HG02870 (cell line): ENCODE measurements around the gene GUCA2B.

Experiments used
- ATAC-seq: cut with Tn5 transposase; IDR thresholded peaks from one replicate; pipeline ENCODE4 v1.9.1; 2021; ENCODE audit warnings: mild to moderate bottlenecking, moderate library complexity; ENCODE audit not compliant: unreplicated experiment

GUCA2B gene

DNA sequence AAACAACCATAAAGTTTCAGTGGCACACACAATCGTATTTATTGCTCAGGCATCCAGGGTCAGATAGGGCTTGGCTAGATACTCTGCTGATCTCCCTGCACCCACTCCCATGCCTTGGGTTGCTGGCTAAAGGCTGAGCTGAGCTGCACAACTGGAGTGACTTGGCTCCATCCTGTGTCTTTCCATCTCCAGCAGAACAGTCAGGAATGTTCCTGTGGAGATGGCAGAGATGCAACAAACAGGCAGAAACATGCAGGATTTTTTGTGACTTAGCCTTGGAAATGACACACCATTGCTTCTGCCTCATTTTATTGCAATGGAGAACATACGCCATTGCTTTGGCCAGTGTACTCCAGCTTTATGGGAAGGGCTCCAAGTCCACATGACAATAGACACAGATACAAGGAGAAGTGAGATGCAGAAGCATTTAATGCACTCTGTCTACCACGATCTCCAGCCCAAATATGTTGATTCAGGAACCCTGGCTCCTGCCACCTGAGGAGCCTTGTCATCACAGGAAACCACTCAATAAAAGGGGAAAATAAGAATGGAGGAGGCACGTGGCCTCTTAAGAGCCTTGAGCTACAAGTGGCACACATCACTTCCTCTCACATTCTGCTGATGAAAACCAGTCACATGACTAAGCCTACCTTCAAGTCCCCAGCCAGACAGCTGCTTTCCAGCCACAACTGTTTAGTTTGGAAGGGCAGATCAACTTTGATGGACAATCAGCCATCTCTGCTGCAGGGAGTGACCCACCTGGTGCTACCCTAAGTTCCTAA lies 10.1 kb upstream of the GUCA2B start:
- ATAC-seq, result no peak

DNA sequence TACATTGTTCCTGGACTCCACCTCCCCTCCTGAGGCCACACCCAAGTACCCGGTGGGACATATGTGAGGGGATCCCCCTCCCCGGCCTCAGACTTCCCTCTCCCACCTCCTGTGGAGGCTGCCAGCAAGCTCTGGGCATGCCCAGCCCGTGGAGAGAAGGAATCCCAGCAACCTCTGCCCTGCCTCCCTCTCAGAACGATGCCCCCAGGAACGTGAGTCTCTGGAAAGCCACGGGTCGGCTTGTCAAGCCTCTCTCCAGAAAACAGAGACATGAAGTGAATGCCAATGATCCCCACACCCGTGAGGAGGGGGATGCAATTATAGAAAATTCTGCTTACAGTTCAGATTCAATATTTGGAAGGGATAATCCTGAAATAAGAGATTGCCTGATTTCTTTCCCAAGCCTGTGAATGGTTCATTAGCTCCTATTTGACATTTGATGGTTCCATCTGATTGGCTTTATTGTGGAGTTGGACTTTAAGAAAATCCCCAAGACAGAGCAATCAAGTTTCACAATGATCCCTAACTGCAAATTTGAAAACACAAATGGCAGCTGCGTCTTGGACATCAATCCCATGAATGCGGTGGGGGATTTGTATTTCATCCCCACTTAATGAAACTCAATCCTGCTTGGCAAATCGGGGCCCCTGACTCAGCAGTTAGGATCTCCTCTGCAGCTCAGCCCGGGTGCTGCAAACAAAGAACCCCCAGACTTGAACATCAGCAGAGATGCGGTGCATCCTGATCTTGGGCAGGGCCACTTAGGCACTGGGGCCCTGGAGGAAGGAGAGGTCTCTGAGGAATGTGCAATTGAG lies 9.1 kb upstream of the GUCA2B start:
- no peak for ATAC-seq

DNA sequence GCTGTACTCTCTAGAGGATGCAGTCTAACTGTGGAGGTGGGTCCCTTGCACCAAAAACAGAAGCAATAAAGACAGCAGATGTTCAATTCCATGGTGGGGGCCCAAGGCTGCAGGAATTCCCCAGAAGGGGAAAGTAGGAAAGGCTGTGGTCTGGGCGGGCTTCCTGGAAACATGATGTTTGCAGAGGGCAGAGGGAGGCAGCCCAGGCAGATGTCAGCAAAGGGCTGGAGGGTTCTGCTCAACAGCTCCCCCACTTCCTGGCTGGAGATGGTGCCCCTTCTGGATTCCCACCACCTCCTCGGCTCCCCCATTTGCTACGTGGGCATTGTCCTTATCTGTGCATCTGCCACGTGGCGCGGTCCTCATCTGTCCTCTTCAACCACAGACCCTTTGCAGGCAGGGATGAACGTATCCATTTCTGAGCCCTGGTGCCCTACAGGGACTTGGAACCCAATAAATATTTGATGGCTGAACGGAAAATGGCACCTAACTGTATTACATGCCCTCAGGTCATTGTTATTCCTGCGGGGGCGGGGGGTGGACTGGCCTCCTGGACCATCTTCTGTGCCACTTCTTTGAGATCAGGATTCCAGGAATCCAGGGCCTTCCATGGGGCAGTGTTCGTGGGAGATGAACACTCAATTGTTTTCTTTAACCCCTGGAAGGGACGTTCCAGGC lies 8.4 kb upstream of the GUCA2B start:
- ATAC-seq, result no peak

DNA sequence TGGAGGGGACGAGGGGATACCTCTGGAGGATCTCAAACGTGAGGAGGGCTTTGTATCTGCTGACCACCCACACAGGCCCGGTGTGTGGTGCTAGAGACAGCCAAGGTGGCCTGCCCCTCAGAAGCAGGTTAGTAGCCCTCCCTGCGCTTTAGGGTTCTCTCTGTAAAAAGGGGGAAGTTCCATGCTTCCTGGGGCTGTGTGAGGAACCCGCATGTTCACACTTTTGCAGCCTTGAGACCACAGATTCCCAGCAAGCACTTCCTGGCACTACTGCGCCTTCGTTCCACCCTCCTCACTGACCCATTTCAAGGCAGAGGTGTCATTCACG lies 7.9 kb upstream of the GUCA2B start:
- no peak for ATAC-seq

DNA sequence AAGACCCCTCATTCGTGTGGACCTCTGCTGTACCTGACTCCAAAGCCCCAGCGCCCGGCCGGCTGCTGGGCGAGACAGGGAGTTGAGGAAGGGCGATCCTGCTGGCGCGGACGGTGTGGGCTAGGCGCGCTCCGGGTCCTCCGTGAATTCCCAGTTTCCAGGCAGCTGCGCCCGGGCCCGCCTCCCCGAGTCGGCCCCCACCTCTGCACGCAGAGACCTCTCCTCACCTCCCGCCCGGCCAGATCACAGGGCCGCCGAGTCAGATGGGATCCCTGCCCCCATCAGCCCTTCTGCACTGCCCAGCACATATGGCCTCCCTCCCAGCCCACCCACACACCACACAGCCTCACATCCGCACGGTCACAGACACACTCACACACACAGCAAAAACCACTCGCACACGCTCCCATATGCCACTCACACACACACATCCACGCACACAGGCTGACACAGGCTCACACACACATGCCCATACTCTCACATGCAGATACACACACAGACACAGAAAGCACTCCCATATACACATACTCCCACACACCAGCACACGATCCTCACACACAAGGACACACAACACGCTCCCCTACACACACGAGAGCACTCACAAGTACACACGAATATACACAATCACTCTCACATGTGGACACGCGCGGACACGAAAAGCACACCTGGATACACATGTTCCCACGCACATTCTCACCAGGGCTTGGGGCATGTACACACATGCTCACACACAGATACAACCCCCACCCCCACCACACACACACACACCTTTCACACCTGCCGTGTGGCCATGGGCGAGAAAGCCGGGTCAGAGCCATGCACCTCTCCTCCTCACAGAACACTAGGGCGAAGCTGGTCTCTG lies 7.2 kb upstream of the GUCA2B start:
- ATAC-seq, result no peak

DNA sequence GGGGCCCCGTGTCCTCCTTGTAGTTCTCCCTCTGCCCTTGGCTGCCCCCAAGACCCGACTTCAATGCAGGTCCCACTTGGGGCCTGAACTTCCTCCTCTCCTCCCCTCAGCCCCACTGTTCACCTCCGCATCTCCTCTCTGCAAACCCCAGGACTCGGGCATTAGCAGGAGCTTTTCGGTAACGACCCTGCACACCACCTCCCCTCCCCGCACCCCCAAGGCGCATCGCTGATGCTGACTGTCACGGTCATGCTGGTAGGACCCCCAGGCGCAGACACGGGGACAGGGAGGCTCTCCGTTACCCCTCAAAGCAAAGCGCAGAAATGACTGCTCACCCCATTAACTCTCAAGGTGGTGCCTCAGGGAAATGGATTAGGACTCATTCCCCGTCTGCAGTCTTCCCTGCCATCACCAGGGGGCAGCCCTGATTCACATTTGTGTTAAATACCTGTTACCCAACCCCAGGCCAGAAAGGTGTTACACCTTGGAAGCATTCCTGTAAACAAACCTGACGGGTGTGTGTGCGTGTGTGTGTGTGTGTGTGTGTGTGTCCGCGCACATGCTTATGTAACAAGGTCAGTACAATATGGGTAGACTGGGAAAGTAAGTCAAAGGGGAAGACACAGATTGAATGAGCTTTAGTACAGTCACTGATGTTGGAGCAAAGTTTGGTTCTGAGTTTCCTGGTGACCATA lies 6.4 kb upstream of the GUCA2B start:
- ATAC-seq, result no peak

DNA sequence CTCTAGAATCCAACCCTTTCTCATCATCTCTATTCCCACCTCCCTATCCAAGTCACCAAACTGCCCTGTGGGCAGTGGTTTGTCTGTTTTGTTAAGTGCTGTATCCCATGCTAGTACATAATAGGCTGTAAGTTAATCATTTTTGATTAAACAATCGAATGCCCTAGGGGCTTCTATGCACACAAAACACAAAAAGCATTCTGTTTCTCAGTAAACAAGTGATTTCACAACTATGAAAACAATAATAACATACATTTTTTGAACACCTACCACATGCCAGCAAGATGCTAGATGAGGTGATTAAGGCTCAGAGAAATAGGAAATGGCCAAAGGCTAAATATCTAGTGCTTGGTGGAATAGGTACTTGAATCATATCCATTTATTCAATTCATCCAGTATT lies 5.0 kb upstream of the GUCA2B start:
- ATAC-seq, result no peak

DNA sequence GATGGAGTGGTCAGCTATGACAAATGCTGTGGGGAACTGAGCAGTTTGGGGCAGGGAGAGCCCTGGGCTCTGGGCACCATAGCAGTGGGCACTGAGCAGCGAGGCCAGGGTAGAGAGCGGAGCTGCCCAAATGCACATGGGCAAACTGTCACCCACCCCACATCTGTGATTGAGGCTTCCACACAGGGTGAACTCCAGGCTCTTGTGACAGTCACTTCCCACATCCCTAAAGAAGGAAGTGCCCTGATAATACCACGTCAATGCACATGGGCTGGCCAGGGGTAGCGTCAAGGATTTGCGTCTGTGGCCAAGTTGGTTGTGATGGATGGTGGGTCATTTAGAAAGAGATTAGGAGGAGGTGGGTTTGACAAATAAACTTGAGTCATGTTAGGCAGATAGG lies 2.6 kb upstream of the GUCA2B start:
- no peak for ATAC-seq

DNA sequence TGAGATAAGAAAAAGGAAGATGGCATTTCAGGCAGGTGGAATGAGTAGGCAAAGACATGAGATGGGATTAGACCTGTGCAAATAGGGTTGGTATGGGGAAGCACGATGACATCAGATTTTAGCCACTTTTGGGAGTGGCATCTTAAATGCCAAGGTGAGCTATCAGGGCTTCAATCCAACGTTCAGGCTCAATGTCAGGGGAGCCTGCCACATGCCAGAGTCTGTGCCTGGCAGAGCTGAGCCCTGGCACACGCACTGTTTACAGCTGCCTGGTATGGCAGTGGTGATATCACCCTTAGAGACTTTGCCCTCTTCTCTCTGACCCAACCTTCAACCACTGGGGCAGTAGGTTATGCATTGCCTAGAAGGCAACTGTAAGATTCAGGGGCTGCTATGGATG lies 1.1 kb upstream of the GUCA2B start:
- ATAC-seq, result no peak

DNA sequence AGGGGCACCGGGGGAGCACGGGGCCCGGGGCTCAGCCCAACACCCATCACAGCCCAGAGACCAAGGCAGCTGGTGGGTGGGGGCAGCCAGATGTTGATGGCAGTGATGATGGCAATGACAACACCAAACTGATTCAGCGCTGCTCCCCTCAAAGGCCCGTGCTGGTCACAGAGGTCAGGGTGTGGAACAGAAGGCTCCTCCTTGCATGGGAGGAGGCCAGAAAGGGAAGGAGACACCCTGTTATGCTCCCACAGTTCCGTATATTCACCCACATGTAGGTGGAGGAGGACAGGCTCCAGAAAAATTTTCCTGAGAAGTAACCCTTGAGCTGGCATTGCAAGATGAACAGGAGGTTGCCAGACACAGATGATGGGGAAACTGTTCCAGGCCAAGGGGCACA lies 414 bp downstream of the GUCA2B start:
- ATAC-seq, result no peak

DNA sequence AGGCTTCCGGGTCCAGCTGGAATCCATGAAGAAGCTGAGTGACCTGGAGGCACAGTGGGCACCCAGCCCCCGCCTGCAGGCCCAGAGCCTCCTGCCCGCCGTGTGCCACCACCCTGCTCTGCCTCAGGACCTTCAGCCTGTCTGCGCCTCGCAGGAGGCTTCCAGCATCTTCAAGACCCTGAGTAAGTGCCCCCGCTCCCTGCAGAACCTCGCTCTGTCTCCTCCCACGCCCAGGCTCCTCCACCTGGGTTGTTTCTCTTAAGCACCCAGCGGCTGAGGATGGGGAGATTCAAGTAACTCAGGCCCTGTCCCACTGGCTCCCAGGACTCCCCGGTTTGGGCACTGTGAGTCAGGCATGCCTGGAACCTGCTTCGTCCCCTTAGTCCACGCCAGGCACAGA lies 1.5 kb downstream of the GUCA2B start:
- ATAC-seq, result no peak

DNA sequence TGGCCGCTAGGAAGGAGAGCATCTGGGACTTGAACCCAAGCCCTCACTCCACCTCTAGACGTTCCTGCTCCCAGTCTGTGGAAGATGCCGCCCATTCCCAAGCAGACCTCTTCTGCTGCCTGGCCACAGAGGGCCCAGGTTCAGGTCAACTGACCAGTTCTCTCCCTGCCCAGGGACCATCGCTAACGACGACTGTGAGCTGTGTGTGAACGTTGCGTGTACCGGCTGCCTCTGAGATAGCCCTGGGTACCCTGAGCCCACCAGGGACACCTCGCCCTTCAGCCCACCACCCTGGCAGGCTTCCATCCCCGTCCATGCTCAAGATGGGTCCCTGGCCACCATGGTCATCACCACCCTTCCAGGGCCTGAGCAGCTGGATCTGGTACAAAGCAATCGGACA lies 2.2 kb downstream of the GUCA2B start:
- ATAC-seq, result no peak

DNA sequence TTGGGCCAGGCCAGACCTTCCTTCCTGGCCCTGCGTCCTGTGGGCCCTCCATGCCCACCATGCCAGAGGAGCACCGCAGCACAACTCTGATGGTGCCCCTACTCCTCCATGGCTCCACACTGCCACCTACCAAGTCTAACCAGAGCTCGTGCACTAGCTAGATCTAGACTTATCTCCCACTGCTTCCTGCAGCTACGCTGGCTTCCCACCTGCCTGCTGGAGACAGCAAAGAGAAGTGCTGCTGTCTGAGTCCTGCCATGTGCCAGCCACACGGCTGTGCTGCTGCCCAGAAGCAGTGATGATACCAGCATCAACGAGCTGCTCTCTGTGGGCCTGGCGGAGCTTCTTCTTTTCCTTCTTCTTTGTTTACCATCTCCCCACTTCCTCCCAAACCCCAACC lies 4.5 kb downstream of the GUCA2B start:
- no peak for ATAC-seq

DNA sequence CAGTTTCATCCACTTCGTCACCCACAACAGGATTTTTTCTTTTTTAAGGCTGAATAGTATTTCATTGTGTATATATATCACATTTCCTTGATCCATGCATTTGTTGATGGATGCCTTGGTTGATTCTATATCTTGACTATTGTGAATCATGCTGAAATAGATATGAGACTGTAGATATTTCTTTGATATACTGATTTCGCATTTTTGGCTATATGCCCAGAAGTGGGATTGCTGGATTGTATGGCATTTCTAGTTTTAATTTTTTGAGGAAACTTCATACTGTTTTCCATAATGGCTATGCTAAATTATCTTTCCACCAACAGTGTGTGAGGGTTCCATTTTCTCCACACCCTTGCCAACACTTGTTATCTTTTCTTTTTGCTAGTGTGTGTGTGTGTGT lies 5.0 kb downstream of the GUCA2B start:
- ATAC-seq, result no peak

DNA sequence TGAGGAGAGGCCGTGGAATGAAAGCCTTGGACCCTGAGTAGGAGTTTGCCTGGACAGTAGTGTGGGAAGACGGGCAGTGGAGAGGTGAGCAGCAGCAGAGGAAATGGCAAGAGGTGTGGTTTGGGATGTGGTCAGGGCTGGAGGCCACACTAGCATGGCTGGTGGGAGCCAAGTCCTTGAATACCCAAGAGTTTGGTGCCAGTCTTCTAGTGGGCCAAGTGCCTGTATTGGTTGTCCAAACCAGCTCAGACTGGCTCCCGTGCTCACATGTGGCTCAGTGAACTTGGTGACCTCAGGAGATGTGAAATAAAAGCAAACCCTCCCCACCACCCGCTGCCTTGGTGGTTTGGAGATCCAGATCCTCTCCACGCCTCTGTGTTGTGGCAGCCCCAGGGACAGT lies 9.0 kb downstream of the GUCA2B start:
- ATAC-seq, result no peak

DNA sequence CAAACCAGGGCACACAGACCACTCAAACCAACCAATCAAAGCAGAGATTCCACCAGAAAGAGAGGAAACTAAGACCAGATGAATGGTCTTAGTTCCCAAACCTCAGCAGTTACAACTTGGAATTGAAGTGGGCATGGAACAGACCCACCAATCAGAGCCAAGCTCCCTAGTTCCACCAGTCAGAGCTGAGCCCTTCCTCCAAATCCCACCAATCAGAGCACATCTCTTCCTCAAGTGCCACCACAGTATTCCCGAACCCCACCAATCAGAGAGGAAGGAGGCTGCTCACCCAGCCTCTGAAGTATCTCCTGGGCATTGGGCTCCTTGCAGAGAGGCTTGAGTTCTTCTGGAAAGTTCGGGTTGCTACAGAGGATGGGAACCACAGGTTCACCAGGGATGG lies 9.9 kb downstream of the GUCA2B start:
- no peak for ATAC-seq

DNA sequence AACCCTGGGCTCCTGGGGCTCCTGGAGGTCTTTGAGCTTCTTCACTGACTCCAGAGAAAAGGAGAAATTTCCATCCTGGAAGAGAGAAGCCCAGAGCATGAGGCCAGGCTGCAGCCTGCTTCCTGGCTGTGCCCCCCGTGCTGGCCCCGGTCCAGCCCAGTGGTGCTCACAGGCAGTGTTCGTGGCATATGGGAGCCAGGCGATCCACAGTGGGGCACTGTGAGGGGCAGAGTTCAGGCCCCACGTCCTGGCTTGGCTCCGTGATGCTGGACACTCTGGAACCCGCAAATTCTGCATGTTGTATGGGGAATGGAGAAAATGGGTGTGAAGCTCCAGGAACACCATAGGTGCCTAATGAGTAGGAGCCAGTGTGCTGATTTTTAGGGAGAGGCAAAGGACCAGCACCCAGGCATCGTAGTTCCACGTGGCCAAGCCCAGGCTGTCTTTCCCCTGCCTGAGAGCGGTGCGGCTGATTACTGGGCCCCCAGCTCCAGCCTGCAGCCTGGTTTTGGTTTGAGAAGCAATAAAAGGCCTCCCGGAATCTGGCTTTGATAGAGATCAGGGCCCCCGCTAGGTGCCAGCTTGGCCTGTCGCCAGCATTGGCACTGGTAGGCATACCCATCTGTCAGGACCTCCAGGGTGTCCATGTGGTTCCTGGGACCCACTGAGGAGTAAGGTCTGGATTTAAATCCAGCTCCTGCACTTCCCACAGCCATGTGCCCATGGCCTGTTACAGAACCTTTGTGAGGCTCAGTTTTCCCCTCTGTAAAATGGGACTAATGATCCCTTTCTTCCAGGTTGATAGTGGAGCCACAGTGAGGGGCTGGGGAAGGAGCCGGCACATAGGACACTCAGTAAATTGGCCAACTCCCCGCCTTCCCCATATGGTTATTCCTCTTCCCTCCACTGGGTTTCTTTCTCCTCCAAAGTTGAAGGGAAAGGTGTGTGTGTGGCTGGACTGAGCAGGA lies 10.6 kb downstream of the GUCA2B start:
- no peak for ATAC-seq

DNA sequence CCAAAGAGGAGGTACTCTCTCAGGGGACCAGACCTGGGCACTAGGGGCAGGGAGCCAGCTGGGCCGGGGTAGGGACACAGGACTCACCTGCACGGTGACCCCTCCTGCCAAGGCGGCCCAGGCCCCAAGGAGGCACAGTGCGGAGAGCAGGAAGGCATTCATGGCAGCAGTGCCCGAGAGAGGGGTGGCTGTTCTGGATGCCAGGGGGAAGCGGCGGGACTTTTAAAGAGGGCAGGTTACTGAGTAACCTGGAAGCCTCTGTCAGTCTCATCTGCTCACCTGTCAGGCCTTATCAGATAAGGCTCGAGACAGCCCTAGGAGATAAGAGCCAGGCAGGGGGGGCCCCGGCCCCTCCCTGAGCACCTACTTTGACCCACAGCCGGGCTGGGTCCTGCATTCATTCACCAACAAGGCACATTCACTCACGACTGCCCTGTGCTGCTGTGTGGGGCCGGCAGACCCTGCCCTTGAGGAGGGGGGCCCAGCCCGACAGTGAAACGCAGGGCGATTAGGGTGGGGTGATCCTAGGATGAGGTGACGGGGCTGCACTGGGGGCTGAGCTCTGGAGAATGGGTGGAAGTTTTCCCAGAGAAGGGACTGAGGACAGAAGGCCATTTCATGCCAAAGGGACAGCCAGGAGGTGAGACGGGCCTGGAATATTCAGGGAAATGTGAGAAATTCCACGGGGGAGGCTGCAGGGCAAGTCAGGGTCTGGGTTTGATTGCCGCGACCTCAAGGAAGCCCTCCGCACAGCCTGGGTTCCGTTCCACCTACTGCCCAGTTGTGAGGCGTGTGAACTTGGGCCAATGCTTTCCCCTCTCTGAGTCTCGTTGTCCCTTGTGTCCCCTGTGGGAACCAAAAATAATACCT lies 11.6 kb downstream of the GUCA2B start, which contains the start of gene GUCA2A:
TSS of gene GUCA2A (minus strand) at position 195 of the 870 bp plus-strand sequence. CDS start at position 162, 33 bp downstream.
- no peak for ATAC-seq
